ENCODE data around the gene TTC34.

TTC34 gene

DNA sequence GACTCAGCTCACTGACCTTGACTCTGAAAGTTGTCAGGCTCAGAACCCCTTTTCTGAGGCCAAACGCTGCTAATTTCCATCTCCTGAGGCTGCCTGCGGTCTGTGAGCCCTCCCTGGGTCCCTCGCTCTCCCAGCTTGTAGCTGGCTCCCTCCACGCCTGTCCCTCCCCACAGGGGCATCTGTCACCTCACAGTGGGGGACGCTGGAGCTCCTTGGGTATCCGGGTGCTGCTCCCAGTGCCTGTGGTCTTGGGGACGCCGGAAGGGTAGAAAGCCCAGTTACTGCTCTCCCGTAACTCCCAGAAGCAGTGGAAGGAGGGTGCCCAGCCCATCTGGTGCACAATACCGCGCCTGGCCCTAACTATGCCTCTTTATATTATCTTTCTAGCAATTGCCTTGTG is 155.7 kb downstream of the TTC34 start:
- Histone ChIP-seq H3K27me3 (ENCODE audit: insufficient read depth, low read length) (no peaks in the 10 kb centered on the region; the same call in 1 of the 2 replicates), H3F3A (ENCODE audit: insufficient read depth, low read length) (no peaks in the 10 kb centered on the region)

DNA sequence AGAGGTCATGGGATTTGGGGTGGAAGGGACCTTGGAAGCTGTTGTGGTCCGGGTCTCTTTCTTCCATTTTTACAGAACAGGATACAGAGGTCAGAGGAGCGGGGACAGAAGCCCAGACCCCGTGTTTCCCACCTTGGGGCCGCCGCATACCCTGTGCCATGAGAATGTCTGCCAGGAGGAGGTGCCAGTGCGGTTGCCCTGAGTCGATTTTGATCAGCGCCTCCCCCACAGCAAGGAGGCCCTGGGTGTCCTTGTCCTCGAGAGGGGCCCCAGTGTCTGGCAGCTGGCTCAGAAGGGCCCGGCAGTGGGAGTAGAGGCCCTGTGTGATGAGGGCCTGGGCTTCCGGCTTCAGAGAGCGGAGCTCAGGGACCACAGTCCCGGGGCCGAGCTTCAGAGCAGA is 156.3 kb downstream of the TTC34 start:
- Histone ChIP-seq H3K9me3 (ENCODE audit: low read length) (peaks cover 10% of the 10 kb centered on the region), H3K36me3 (ENCODE audit: insufficient read depth, low read length) (no peaks in the 10 kb centered on the region), H3K27ac (ENCODE audit: low read depth, low read length, poor library complexity, severe bottlenecking) (no peak overlapping the region), H2AFZ (ENCODE audit: low read length) (no peak overlapping the region), H3K4me3 (ENCODE audit: low read depth, low read length, poor library complexity, severe bottlenecking) (no peak overlapping the region), H3K4me2 (ENCODE audit: low read length) (no peak overlapping the region), H3K9me2 (ENCODE audit: low read depth, low read length) (no peaks in the 10 kb centered on the region), H3K9ac (ENCODE audit: low read length) (no peak overlapping the region), H3K79me2 (ENCODE audit: insufficient read depth, low read length) (no peaks in the 10 kb centered on the region), H3F3A (ENCODE audit: insufficient read depth, low read length) (no peaks in the 10 kb centered on the region), H3K4me1 (ENCODE audit: insufficient read depth, low read length, severe bottlenecking) (peaks cover 10% of the 10 kb centered on the region), H4K20me1 (ENCODE audit: insufficient read depth, low read length) (no peaks in the 10 kb centered on the region), H3K27me3 (ENCODE audit: insufficient read depth, low read length) (no peaks in the 10 kb centered on the region; the same call in 1 of the 2 replicates)
- TF ChIP-seq CTCF (IDR thresholded peaks at IDR 0.05; ENCODE audit: low read length) (no peak), EZH2 (IDR thresholded peaks at IDR 0.05; ENCODE audit: borderline replicate concordance, low read length) (no peak)

More for the DNA sequence above, 155.7 kb downstream of the TTC34 start:
- Histone ChIP-seq H3K36me3 (ENCODE audit: insufficient read depth, low read length) (no peaks in the 10 kb centered on the region), H3K4me2 (ENCODE audit: low read length) (no peak overlapping the region), H3K4me3 (ENCODE audit: low read depth, low read length, poor library complexity, severe bottlenecking) (no peak overlapping the region), H3K4me1 (ENCODE audit: insufficient read depth, low read length, severe bottlenecking) (peaks cover 10% of the 10 kb centered on the region), H3K9me3 (ENCODE audit: low read length) (peaks cover 10% of the 10 kb centered on the region), H2AFZ (ENCODE audit: low read length) (no peak overlapping the region), H3K9ac (ENCODE audit: low read length) (no peak overlapping the region), H3K79me2 (ENCODE audit: insufficient read depth, low read length) (no peaks in the 10 kb centered on the region), H4K20me1 (ENCODE audit: insufficient read depth, low read length) (no peaks in the 10 kb centered on the region), H3K9me2 (ENCODE audit: low read depth, low read length) (no peaks in the 10 kb centered on the region), H3K27ac (ENCODE audit: low read depth, low read length, poor library complexity, severe bottlenecking) (no peak overlapping the region)
- TF ChIP-seq CTCF (IDR thresholded peaks at IDR 0.05; ENCODE audit: low read length) = no peak
- no peak for TF ChIP-seq EZH2 (IDR thresholded peaks at IDR 0.05; ENCODE audit: borderline replicate concordance, low read length)

- no peak overlapping the region for H3K4me3 ChIP-seq (ENCODE audit: low read depth, low read length, poor library complexity, severe bottlenecking)
Observed at GRCh38 chr1:2644591-2645101, 156.8 kb downstream of the TTC34 start.

More at GRCh38 chr1:2644591-2645101, 156.8 kb downstream of the TTC34 start:
- Histone ChIP-seq H3K4me1 (ENCODE audit: insufficient read depth, low read length, severe bottlenecking) (peaks cover 10% of the 10 kb centered on the region), H4K20me1 (ENCODE audit: insufficient read depth, low read length) (no peaks in the 10 kb centered on the region), H3K36me3 (ENCODE audit: insufficient read depth, low read length) (no peaks in the 10 kb centered on the region), H3K9me2 (ENCODE audit: low read depth, low read length) (no peaks in the 10 kb centered on the region), H3K27ac (ENCODE audit: low read depth, low read length, poor library complexity, severe bottlenecking) (no peak overlapping the region), H2AFZ (ENCODE audit: low read length) (no peak overlapping the region), H3K9me3 (ENCODE audit: low read length) (peaks cover 10% of the 10 kb centered on the region), H3K79me2 (ENCODE audit: insufficient read depth, low read length) (no peaks in the 10 kb centered on the region), H3F3A (ENCODE audit: insufficient read depth, low read length) (no peaks in the 10 kb centered on the region), H3K27me3 (ENCODE audit: insufficient read depth, low read length) (no peaks in the 10 kb centered on the region; the same call in 1 of the 2 replicates), H3K4me2 (ENCODE audit: low read length) (no peak overlapping the region), H3K9ac (ENCODE audit: low read length) (no peak overlapping the region)
- TF ChIP-seq CTCF (IDR thresholded peaks at IDR 0.05; ENCODE audit: low read length) = no peak
- no peak for TF ChIP-seq EZH2 (IDR thresholded peaks at IDR 0.05; ENCODE audit: borderline replicate concordance, low read length)
